Epithelial cell of proximal tubule (primary cell): Measurements from ENCODE around the gene GNAZ. TPM values are rescaled to one million over a fixed set of nuclear protein-coding genes. Genes with fewer than 3 reads are reported as not detected.

ENCODE experiments used
- DNase-seq: peaks from one replicate; pipeline ENCODE4 v3.0.0-alpha.2; 2011; ENCODE audit warnings: low read depth
- H3K4me3 ChIP-seq: 2 replicates; pipeline ENCODE4 v1.5.1; 2011; ENCODE audit warnings: low read depth, mild to moderate bottlenecking, low read length
- total RNA-seq: library from RNA; depleted of rRNA; stranded (reverse); fragments of >200 nt; gene quantifications from 2 replicates; pipeline ENCODE4 v1.2.3, GENCODE V29; 2015
- TF ChIP-seq, protein P1 (sequence below): conservative IDR thresholded peaks from 2 replicates; pipeline ENCODE4 v1.5.1; 2012; ENCODE audit warnings: low read depth, mild to moderate bottlenecking, low read length

Gene GNAZ
- total RNA-seq, 1 donor from 2014 or later, result 10.3 TPM

DNA sequence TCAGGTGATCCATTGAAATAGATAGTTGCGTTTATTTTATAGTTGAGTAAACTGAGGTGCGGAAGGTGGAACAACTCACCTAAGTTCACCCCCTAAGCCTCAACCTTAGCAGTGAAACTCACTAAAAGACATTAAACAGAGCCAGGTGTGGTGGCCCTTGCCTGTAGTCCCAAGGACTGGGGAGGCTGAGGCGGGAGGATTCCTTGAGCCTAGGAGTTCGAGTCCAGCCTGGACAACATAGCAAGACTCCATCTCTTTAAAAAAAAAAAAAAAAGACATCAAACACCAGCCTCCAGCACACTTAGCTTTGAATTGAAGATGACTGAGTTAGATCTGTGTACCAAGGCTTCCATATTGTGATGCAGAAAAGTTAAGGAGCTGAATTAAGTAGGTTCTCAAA is 74.1 kb downstream of the GNAZ start:
- DNase-seq, result no peak
- TF ChIP-seq, protein P1, sequence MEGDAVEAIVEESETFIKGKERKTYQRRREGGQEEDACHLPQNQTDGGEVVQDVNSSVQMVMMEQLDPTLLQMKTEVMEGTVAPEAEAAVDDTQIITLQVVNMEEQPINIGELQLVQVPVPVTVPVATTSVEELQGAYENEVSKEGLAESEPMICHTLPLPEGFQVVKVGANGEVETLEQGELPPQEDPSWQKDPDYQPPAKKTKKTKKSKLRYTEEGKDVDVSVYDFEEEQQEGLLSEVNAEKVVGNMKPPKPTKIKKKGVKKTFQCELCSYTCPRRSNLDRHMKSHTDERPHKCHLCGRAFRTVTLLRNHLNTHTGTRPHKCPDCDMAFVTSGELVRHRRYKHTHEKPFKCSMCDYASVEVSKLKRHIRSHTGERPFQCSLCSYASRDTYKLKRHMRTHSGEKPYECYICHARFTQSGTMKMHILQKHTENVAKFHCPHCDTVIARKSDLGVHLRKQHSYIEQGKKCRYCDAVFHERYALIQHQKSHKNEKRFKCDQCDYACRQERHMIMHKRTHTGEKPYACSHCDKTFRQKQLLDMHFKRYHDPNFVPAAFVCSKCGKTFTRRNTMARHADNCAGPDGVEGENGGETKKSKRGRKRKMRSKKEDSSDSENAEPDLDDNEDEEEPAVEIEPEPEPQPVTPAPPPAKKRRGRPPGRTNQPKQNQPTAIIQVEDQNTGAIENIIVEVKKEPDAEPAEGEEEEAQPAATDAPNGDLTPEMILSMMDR, result no peak
- H3K4me3 ChIP-seq, result peak overlapping the region; percentile 52

DNA sequence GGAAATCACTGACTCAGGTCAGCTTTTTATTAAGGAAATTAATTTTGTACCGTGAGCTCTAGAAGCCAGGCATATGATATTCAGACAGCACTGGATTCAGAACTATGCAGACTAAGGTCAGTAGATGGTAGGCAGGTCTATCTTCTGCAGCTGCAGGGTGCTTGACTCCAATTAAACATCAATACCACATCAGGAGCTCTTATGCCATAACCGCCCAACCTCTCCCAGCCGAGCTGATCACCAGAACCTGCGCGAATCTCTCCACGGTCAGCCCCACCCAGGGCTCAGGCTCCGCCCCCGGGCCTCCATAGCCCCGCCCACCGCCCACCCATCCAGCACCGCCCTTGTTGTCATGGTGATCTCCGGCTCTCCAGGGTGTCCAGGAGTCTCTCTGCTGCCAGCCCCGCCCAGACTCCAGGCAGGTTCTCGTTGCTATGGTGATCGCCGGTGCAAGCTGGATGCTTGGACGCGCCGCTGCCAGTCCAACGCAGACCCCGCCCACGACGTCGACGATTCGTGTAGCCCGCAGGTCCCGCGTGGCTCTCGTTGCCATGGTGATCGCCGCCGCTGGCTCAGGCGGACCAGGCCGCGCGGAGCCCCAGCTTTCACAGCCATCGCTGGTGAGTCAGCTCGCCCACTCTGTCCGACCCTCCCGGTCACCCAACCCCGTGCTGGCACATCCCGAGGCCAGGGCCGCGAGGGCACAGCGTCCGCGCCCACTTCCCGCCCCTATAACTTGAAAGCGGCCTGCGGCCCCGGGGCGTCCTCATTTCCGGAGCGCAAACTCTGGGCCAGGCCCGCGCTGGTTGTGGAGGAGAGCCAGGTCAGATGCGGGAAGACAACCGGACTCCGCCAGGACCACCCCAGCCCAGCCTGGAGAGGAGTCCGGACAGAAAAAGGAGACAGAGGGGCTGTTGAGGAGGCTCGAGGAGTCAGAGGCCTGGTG is 74.9 kb downstream of the GNAZ start, which contains the start of gene RAB36:
Gene RAB36 (plus strand): TSS at position 546 of the 946 bp plus-strand sequence. CDS start 1,140 bp downstream, outside the sequence.
- TF ChIP-seq, protein P1, result no peak
- H3K4me3 ChIP-seq, result peak within 1 kb of the TSS; percentile 90
- DNase-seq, result peak; percentile 86

DNA sequence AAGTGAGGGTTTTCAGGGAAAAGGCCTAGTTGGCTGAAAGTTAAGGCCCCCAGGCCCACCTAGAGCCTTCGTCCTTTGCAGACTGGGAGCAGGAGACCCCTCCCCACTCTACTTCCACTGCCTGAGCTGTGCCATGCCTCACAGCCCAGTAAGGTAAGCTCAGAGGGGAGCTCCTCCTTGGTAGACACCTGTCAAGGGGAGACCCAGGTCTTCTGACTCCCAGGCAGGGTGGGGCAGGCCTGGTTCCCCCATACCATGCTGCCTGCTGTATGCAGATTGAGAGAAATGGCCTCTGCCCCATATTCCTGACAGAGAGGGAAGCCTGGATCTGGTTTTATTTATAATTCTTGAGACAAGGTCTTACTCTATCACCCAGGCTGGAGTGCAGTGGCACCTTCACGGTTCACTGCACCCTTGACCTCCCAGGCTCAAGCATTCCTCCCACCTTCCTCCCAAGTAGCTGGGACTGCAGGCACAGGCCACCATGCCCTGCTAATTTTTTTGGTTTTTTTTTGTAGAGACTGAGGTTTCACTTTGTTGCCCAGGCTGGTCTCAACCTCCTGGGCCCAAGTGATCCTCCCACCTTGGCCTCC is 75.7 kb downstream of the GNAZ start:
- TF ChIP-seq, protein P1, result no peak
- H3K4me3 ChIP-seq, result peak overlapping the region; percentile 90
- DNase-seq, result no peak

DNA sequence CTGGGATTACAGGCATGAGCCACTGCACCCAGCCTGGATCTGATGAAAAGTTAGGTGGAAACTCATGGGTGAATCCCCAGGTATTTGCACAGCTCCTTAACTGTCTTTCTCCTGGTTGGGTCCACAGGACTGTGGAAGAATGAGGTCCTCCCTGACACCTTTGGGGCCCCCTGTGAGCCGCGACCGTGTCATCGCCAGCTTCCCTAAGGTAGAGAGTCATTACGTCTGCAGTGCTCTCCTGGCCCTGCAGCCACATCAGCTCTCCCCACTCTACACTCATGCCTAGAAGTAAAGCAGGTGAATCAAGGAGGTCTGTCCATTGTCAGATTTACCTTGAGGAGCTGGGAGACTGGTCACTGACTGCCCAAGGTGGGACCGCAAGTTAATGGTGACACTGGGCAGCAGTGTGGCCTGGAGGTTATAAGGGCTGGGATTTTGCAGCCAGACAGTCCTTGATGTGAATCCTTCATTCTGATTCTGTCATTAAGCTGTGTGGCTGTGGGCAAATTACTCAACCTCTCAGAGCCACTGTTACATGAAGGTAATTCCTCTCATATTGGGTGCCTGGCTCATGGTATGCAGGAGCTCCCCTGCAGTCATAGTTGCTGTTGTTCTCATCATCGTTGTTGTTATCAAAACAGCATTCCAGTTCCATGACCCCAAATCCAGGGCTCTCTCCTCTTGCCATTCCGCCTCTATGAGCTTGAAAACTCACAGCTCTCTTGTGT is 76.3 kb downstream of the GNAZ start:
- peak overlapping the region; percentile 90 for H3K4me3 ChIP-seq
- no peak for DNase-seq
- TF ChIP-seq, protein P1, result no peak

DNA sequence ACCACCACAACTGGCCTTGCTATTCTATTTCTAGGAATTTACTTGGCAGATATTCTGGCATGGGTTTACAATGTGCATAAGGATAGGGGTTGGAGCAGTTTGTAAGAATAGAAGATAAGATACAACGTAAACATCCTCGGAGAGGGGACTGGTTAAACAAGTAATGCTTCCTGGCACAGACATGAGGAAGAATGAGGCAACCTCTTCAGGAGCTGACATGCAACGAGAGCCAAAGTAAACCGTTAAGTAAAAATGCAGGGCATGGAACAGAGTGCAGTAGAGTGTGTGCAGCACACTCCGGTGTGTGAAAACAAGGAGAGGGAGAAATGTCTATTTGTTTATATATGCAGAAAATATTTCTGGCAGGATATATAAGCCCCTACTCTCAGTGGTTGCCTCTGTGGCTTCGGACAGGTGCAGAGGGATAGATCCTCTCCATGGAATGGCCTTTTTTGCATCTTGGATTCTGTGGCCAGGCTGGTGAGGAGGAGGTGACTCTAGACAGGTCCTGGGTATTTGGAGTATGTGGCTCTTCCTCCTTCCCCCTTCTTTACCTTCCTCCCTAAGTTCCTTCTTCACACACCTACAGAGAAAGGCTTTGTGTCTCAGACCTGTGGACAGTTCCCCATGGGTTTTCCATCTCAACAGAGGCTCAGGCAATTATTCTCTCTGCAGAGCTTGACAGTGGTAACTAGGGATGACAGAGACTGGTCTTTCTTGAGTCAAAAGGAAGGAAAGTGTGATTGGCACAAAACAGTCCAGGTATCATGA is 77.5 kb downstream of the GNAZ start:
- TF ChIP-seq, protein P1, result no peak
- no peak overlapping the region for H3K4me3 ChIP-seq
- DNase-seq, result no peak

DNA sequence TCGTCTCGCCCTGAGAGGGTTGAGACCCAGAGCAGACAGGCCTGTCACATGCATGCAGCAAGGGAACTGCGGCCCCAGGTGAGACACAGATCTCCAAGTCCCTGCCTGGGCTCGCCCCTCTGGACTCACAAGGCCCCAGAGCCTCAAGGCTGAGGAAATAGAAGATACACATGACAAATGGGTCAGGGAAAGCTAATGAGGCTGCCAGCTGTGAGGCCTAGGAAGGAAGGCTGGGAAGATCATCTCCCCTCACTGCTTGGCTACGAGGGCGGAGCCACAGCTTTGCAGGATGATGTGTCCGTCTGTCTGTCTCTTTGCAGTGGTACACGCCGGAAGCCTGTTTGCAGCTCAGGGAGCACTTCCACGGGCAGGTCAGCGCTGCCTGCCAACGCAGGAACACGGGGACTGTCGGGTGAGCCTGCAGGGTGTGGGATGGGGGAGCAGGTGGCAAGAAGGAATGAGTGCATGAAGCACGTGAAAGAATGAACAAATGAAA is 79.5 kb downstream of the GNAZ start:
- TF ChIP-seq, protein P1, result no peak
- no peak overlapping the region for H3K4me3 ChIP-seq
- DNase-seq, result no peak
